HG03039 (cell line): Measurements from ENCODE around the gene NEAT1.

ENCODE experiments used
- ATAC-seq: cut with Tn5 transposase; IDR thresholded peaks from one replicate; pipeline ENCODE4 v1.9.1; 2021; ENCODE audit warnings: mild to moderate bottlenecking, moderate library complexity; ENCODE audit not compliant: unreplicated experiment

Gene NEAT1

DNA sequence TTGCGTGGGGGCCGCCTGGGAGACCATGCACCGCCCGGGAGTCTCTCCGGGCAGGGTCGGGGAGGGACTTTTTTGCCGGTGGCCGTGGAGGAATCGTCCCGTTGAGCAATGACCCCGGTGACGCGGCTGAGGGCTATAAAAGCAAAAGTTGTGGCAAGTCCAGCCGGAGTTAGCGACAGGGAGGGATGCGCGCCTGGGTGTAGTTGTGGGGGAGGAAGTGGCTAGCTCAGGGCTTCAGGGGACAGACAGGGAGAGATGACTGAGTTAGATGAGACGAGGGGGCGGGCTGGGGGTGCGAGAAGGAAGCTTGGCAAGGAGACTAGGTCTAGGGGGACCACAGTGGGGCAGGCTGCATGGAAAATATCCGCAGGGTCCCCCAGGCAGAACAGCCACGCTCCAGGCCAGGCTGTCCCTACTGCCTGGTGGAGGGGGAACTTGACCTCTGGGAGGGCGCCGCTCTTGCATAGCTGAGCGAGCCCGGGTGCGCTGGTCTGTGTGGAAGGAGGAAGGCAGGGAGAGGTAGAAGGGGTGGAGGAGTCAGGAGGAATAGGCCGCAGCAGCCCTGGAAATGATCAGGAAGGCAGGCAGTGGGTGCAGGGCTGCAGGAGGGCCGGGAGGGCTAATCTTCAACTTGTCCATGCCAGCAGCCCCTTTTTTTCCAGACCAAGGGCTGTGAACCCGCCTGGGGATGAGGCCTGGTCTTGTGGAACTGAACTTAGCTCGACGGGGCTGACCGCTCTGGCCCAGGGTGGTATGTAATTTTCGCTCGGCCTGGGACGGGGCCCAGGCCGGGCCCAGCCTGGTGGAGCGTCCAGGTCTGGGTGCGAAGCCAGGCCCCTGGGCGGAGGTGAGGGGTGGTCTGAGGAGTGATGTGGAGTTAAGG, at the start of gene NEAT1:
TSS of gene NEAT1 (plus strand) at position 166 of the 883 bp plus-strand sequence.
- no peak for ATAC-seq

DNA sequence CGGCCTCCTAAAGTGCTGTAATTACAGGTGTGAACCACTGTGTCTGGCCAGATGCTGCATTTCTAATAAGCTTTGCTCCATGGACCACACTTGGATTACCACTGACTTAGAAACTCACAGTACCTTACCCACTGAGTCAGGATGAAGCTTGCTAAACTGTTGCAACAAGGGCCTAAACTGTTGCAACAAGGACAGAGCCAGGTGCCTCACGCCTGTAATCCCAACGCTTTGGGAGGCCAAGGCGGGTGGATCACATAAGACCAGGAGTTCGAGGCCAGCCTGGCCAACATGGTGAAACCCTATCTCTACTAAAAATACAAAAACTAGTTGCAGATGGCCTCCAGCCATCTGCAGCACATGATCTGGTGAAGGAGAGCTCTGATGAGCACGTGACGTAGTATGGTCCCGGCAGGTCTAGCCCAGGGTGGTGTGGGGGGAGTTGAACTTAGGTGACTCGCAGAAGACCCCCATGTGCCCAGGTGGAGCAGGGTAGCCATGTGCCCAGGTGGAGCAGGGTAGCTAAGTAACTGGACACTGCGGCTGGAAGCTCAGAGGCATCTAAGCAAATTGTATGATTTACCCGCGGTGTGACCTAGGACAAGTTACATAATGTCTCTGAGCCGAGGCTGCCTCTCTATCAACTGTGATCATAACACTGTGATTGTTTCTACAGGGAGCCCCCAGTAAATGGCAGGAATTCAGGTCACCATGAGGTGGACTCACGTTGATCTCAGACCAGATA, 48.6 kb upstream of the NEAT1 start:
- ATAC-seq, result no peak

DNA sequence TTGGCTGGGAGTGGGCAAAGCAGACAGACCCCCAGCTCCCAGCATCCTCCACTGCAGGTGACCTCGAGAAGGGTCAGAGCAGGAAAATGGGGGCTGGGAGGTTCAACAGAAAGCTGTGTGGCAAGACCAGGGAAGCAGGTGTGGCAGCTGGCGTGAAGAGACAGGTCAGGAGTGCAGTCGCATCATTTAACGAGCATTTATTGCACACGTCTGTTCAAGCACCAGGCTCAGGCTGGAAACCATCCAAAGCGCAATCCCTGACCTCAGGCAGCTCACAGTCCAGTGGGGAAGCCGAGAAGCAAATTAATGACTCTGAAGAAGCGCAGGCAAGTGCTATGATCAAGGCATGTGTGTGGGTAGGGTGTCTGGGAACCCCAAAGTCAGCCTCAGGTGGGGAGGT, 47.6 kb upstream of the NEAT1 start:
- ATAC-seq, result no peak

DNA sequence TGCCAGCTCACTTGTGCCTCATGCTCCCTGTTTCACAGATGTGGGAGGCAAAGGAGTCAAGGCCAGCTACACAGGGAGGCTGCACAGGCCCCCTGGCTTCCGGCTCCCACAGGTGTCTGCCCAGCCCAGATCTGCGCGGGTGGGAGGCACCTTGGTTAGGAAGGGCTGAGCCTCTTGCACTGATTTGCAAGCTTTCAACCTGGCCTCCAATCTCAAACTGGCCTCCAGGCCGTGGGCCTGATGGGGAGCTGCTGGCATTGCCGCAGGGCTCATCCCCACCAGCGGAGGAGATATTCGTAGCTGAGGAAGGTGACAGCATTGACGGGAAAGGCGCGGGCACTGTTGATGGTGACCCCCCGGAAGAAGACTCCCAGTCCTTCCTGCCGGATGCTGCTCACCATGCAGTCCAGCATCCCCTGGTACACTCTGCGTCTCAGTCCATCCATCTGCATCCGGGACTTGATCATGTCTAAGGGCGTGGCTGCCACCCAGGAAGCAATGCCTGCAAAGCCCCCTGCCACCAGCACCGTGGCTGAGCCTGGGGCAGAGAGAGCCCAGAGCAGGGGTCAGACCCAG, 46.4 kb upstream of the NEAT1 start:
- ATAC-seq, result no peak

DNA sequence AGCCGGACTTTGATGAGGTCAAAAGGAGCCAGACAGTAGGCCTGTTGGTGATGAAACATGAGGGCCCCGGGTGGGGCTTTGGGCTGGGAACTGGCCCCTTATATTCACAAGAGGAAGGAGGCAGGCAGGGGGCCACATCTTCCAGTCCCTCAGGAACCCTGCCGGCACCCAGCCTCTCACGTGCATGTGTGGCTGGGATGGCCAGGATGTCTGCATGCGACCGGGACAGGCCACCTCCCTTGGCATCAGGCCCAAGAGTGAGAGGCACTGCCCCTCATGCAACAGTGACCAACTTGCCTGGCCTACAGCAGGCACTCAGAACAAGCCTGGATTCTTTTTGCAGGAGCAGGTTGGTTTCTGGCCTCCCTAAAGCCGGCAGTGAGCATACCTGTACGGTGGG, 45.6 kb upstream of the NEAT1 start:
- no peak for ATAC-seq

DNA sequence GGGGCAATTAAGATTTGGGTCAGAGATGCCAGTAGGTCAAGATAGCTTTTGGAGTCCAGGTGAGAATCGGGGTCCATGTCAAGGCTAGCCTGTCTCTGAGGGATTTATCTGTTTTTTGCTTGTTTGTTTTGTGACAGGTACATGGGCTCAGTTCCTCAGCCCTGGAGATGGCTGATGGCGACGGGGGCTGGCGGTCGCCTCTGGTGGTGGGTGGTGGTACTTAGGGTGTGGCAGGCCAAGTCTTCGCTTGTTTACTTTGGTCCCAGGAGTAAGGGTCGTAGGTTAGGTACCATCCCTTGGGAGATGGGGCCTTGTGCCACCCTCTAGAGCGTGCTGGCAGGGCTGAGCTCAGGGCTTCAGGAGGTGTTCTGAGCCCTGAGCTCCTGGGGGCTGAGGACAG, 44.8 kb upstream of the NEAT1 start:
- no peak for ATAC-seq

DNA sequence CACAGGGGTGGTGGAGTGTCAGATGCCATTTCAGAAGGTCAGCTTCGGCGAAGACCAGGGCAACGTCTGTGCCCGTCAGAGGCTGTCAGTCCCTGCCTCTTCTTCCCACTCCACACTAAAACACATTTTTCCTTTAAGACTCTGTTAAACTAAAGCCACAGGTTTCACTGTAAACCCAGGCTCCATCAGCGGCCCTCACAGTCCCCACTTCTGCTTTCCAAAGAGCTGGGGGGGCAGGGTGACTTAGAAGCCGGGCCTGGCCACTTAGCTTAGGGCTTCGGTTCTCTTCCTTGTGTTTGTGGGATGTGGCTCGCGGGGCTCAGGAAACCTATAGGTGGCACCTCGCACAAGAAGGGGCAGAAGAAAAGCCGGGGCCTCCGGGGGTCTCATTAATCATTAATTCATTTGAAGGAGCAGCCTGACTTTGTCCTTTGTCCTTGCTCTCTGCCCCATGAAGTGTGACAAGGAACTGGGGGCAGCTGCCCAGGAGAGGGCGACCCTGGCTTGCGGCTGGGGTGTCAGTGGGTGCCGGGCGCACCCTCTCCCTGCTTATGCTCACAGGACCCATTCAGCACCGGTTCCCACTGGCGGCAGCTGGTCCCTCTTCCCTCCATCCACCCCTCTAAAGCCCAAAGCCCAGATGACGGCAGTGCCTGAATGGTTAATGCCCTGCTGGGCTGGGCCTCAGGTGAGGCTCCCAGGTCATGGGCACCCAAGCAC, 44.2 kb upstream of the NEAT1 start:
- ATAC-seq, result no peak

DNA sequence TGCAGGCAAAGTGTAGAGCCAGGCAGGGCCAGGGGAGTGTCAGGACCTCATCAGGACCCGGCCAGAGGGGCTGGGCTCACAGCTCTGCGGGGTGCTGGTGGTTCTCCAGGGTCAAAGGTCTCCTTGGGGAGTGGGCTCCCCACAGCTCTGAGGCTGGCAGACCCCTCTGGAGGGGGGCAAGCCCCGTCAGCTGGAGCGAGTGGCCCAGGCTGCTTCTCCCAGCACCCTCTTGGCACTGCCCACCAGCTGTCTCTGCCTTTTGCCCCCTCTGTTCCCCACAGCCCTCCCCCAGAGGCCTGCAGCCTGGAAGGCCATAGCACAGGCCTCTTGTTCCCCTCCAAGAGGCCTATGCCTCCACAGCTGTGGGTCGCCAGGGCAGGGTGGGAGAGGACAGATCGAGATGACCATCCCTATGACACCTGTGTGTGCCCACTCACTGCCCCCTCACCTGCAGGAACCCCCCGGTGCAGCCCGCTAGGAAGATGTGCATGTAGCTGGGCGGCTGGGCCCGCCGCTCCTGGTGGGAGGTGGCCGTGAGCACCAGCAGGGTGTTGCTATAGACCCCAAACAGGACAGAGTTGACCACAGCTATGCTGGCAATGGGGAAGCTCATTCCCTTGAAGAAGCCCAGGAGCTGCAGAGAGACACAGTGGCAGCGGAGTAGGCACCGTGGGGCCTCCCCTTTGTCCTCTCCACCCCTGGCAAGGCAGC, 43.5 kb upstream of the NEAT1 start:
- no peak for ATAC-seq

DNA sequence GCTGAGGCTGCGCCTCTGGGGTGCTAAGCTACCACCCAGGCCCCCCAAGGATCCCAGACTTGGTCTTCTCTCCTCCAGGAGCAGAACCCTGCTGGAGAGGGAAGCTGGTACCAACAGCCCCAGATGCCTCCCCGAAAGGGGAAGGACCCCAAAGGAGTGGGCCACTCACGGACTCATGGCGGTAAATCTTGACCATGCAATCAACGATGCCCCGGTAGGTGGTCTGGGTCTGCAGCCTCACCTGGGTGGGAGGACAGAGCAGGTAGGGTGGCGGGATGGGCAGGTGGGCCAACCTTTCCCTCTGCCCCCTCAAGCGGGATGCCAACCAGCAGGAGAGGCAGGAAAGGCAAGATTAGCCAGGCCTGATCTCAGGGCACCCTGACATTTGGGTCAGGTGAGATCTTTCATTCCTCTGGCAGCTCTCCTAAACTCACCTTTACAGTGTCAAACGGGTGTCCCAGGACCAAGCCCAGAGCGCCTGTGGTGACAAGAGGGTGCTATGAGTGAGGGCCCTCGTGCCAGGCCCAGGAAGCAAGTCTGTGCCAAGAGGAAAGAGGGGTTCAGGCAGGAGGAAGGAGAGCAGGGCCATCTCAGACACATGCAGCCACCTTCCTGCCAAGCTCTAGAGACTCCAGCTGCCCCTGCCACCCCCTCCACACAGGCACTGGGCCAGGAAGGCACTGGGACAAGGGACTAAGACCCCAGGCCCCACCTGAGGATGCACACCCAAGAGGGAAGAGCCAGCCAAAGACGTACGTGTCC, 42.7 kb upstream of the NEAT1 start:
- no peak for ATAC-seq

DNA sequence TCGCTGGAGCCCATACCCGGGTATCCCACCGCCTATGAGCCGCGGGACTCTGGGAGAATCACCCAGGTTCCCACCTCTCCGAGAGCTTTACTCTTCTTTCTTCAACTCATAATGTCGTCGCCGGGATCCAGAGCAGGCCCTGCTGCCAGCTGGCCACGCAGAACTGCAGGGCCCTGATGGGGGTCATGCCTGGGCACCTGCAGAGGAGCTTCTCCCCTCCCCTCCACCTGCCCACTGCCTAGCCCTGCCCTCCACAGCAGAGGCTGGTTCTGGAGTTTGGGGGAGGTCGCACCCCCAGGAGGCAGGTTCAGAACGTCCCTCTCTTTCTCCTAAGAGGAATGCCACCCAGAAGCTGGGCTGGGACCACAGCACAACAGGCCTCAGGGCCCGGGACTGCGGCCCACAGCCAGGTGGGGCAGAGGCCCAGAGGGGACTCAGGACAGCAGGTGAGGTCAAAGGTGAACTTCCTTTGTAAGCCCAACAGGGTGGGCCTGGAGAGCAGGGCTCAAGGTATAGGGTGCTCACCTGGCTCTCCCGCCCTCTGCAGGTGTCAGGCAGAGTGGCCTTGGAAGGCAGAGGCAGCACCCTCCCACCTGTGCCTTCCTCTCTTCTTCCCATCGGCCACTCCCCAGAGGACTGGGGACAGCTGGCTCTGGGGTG, 42.0 kb upstream of the NEAT1 start:
- no peak for ATAC-seq

DNA sequence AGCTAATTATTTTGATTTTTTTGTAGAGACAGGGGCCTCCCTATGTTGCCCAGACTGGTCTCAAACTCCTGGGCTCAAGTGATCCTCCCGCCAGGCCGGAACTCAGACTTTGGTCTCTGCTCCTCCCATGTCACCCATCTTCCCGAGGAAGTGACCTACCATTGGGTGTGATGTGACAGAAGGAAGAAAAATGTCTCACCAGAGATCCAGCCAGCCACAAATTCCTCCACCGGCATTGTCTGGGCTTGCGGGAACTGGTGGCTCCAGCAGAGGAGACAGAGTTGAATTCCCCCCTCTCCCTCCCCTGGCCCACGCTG, 40.9 kb upstream of the NEAT1 start:
- ATAC-seq, result no peak

DNA sequence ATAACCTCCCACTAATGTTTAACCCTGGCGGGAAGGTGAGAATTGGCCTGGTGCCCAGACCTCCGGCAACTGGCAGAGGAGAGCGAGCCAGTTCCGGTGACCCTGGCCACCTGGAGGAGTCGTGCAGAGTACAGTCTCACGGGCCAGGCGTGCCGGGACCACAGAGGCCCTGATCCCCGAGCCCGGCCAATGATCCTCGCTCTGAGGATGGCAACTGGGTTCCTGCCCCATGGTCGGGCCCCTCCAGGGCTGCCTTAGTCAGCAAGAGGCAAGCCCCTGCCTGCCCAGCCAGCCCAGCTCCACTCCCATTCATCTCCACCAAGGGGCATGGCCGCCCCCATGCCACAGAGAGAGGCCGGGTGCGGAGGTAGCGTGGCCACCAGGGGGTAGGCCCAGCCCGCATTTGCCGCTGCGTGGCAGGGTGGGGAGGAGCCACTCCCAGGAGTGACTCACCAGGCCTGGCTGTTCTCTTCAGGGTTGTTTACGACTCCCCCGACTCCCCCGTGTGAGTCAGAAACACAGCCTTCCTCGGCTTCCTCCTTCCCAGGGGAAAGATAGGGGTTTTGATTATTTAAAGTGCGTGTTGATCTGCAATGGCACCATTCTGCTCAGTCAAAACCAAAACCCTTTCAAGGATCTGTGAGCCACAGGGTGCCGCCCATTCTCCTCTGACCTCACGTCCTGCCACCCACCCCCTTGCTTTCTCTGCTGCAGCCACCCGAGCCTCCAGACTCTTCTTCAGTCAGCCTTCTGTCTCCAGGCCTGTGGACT, 40.4 kb upstream of the NEAT1 start, which contains the start of gene SLC25A45:
TSS of gene SLC25A45 (minus strand) at position 614 of the 771 bp plus-strand sequence. CDS start 695 bp downstream, outside the sequence.
- peak; percentile 52 for ATAC-seq

DNA sequence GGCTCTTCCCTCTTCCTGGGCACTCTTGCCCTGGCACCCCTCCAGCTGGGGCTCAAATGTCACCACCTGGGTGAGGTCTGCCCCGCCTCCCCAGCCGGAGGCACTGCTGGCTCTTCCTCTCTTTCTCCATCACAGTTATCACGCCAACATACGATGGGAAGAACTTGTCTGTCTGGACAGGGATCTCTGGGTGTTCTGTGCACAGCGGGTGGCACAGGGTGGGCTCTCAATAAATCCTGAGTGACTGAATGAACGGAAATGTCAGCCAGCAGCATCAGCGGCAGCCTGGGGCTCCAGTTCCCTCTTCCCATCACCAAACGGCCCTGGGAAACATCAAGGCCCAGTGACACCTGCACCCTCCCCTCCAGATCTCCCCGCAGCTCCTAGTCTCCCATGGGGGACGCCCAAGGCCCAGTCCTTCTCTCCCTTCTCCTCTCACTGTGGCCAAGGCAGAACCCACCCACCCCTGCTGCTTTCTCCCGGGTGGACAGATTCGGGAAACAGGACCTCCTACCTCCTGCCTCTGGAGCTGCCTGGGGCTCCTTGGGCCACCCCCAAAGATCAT, 39.7 kb upstream of the NEAT1 start:
- no peak for ATAC-seq

DNA sequence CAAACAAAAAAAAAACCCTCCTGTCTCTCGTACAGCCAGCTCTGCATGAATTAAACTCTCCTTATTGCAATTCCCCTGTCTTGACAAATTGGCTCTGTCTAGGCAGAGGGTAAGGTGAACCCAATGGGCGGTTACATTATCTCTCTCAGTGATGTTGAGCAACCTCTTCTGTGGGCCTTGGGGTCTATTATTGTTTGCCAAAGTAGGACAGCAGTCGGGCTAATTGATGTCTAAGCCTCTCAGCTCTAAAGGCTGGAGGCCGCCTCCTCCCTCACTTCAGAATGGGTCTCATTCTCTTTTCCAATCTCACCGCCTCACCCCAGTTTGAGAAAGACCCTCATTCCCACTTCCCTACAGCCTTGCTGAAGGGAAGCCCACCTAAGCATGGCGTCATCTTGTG, 38.8 kb upstream of the NEAT1 start:
- ATAC-seq, result no peak

DNA sequence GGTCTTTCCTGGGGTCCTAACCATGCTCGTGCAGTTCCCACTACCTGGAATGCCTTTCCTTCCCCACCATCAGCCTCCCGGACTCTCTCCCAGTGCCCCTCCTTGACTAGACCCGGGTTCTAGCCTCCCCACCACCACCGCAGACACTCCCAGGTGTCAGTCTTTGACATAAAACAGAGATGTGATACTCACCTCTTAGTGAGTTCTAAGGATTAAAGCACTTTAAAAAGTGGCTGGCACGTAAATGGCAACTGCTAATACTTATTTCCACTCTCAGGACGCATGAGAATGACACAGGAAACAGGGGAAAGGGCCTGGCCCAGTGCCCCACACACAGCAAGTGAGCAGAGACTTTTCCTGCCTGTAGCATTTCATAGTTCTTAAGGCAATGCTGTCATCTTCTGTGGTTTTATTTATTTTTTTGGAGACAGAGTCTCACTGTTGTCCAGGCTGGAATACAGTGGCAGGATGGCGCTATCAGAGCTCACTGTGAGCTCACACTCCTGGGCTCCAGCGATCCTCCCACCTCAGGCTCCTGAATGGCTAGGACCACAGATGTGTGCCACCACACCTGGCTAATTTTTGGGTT, 38.2 kb upstream of the NEAT1 start:
- ATAC-seq, result no peak

DNA sequence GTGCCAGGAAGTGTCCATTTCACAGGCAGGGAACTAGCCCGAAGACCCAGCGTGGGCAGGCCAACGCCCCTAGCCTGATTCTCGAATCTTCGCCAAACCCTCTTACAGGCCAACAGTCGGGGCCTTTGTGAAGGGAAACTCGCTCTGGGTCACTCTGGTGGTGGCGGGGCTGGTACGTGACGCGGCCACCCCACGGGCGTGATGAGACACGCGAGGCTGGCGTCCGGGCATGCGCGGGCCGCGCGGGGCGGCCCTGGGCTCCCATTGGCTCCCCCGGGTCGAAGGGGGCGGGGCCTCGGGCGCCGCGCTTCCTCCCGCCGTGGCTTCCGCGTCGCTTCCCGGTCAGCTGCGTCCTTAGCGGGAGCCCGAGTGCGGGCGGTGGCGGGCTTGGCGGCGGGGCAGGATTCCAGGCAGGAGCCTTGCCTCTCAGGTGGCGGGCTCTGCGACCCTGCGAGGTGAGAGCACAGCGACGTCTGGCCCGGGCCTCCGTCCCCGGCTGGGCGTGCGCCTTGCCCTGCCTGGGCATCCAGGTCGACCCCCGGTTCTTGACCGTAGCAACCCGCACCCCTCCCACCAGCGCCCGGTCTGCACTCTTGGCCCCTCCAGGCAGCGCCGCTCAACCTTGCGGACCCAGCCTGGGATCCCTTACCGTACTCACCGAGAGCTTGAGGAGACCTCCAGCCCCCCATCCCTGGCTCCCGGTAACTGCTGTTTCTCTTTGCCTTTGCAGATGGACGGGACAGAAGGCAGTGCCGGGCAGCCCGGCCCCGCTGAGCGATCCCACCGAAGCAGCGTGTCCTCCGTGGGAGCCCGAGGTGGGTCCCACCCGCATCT, 36.1 kb upstream of the NEAT1 start, which contains the start of gene FRMD8:
TSS of gene FRMD8 (plus strand) at position 331 of the 834 bp plus-strand sequence. CDS start at position 731, 400 bp downstream.
- no peak for ATAC-seq

DNA sequence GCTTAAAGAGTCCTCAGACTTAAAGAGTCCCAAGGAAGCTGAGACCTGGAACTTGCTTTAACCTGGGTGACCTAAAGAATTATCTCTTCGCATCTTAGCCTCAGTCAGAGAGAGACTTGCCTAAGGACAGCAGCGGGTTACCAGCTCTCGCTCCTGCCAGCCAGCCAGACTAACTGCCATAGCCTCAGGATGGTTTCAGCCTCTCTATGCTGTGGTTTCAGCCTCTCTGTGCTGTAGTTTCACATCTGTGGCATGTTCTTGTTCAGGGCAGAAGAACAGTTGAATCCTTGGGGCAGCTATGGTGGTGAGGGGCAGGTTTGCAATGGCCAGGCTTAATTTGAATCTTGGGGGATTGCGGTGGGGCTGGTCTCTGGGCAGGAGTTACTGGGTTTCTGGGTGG, 33.9 kb upstream of the NEAT1 start:
- no peak for ATAC-seq
